Endothelial cell of umbilical vein (primary cell): ENCODE data around the gene OVOL3.

ENCODE experiments used
- FOS ChIP-seq: IDR thresholded peaks from 2 replicates; pipeline ENCODE4 v1.6.1; 2011; ENCODE audit warnings: mild to moderate bottlenecking, low read length, moderate library complexity, borderline replicate concordance; ENCODE audit not compliant: insufficient read depth
- GATA2 ChIP-seq: IDR thresholded peaks from 2 replicates; pipeline ENCODE4 v1.7.0; 2011; ENCODE audit warnings: low read depth, mild to moderate bottlenecking, moderate library complexity, mixed read lengths, low read length; ENCODE audit not compliant: insufficient read length, insufficient read depth
- MYC ChIP-seq: IDR thresholded peaks from one replicate; pipeline ENCODE4 v1.6.1; 2011; ENCODE audit warnings: mild to moderate bottlenecking, low read depth, low read length
- TF ChIP-seq, protein P1 (sequence below), 2 donors: IDR thresholded peaks; 1 replicate in 1 of 2; 2 replicates in 1 of 2; pipeline ENCODE4 v1.5.1; 2011; ENCODE audit warnings: low read length in 2 of 2, mild to moderate bottlenecking in 2 of 2, moderate library complexity in 2 of 2, control low read depth in 1 of 2, inconsistent platforms in 1 of 2, low read depth in 1 of 2; ENCODE audit not compliant: insufficient read depth in 1 of 2; ENCODE audit errors: extremely low read depth in 1 of 2

DNA sequence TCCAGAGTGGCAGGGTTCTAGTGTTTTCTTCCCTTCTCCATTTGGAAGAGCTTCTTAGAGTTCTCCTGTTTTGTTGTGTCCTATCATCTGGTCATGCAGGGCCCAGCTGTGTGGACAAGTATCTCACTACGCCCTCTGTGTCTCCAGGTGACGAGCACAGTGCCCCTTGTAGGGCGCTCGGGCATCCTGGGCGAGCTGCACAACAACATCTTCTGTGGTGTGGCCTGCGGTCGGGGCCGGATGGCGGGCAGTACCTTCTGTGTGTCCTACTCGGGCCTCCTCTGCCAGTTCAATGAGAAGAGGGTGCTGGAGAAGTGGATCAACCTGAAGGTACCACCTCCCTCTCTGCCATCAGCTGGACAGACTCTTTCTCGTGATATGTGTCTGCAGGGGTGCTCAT lies 43.3 kb upstream of the OVOL3 start:
- no peak for TF ChIP-seq GATA2
- TF ChIP-seq, protein P1, sequence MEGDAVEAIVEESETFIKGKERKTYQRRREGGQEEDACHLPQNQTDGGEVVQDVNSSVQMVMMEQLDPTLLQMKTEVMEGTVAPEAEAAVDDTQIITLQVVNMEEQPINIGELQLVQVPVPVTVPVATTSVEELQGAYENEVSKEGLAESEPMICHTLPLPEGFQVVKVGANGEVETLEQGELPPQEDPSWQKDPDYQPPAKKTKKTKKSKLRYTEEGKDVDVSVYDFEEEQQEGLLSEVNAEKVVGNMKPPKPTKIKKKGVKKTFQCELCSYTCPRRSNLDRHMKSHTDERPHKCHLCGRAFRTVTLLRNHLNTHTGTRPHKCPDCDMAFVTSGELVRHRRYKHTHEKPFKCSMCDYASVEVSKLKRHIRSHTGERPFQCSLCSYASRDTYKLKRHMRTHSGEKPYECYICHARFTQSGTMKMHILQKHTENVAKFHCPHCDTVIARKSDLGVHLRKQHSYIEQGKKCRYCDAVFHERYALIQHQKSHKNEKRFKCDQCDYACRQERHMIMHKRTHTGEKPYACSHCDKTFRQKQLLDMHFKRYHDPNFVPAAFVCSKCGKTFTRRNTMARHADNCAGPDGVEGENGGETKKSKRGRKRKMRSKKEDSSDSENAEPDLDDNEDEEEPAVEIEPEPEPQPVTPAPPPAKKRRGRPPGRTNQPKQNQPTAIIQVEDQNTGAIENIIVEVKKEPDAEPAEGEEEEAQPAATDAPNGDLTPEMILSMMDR (IDR thresholded peaks at IDR 0.05; ENCODE audit: extremely low read depth in 1 of 2, insufficient read depth in 1 of 2, low read depth in 1 of 2, low read length in 2 of 2): no peak
- no peak for TF ChIP-seq MYC
- no peak for TF ChIP-seq FOS
